Transverse colon (tissue), 4 donors: ENCODE results near the gene CCNL2.

Source experiments
- POLR2AphosphoS5 ChIP-seq, 3 donors: sonication (generic); formaldehyde crosslinking; IDR thresholded peaks; one replicate each; pipeline ENCODE4 v1.6.1; 2016; ENCODE audit warnings: antibody characterized with exemption in 3 of 3
- TF ChIP-seq, protein P1 (sequence below), 5 experiments: fragments of 200-600 bp in 3 of 5; fragments of 450-650 bp in 2 of 5; sonication (generic) in 3 of 5; IDR thresholded peaks; 1 replicate in 2 of 5; 2 replicates in 3 of 5; pipeline ENCODE4 v1.5.1; 2016 to 2017; ENCODE audit warnings: antibody characterized with exemption in 5 of 5, inconsistent platforms in 3 of 5, mild to moderate bottlenecking in 2 of 5, moderate library complexity in 1 of 5

DNA sequence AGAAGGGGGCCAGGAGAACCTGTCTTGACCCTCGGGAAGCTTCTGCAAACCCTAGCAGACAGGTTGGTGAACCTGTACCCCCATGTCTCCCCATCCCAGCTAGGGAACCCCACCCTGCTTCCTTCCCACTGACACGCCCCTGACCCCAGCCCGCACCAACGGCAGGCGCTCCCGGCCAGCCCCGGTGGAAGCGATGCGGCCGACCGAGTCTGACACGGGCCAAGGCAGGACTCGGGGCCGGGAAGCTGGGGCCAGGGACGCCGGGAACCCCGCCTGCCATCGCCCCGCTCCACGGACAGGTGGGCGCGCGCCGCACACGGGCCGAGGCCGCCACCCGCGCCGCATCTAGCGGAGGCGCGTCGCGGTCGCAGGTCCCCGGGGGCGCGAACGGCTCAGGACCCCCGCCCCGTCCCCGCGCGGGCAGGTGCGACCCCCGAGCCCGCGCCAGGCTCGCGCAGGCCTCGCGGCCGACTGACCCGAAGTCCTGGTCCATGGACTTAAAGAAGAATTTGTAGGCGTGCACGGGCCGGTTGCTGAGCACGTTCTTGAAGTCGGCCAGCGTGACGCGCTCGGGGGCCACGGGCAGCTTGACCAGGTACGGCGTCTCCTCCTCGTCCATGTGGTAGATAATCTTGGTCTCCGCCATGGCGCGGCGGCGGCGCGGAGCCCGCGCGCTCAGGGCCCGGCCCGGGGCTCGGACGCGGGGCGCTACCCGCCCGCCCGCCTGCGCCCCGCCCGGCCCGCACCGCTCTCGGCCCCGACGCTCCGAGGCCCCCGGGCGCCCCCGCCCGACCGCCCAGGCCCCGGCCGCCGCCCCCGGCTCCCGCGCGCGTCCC, 50.5 kb downstream of the CCNL2 start:
- TF ChIP-seq, protein P1, sequence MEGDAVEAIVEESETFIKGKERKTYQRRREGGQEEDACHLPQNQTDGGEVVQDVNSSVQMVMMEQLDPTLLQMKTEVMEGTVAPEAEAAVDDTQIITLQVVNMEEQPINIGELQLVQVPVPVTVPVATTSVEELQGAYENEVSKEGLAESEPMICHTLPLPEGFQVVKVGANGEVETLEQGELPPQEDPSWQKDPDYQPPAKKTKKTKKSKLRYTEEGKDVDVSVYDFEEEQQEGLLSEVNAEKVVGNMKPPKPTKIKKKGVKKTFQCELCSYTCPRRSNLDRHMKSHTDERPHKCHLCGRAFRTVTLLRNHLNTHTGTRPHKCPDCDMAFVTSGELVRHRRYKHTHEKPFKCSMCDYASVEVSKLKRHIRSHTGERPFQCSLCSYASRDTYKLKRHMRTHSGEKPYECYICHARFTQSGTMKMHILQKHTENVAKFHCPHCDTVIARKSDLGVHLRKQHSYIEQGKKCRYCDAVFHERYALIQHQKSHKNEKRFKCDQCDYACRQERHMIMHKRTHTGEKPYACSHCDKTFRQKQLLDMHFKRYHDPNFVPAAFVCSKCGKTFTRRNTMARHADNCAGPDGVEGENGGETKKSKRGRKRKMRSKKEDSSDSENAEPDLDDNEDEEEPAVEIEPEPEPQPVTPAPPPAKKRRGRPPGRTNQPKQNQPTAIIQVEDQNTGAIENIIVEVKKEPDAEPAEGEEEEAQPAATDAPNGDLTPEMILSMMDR (IDR thresholded peaks at IDR 0.05) = no peak
- TF ChIP-seq POLR2AphosphoS5 (IDR thresholded peaks at IDR 0.05) = no peak
